NCI-H2081 treated with DMSO at 0.1 percent for 48 hours (cell line): ENCODE data around the gene PLEKHA3.
"Not testable (repeated sequence)": the region's sequence is repeated elsewhere in the genome, so short reads cannot be mapped to it uniquely, and the experiment has no call there.

Experiments used
- DNase-seq: peaks from one replicate; lab custom pipeline; 2025; lab: John Stamatoyannopoulos, UW

PLEKHA3 gene

DNA sequence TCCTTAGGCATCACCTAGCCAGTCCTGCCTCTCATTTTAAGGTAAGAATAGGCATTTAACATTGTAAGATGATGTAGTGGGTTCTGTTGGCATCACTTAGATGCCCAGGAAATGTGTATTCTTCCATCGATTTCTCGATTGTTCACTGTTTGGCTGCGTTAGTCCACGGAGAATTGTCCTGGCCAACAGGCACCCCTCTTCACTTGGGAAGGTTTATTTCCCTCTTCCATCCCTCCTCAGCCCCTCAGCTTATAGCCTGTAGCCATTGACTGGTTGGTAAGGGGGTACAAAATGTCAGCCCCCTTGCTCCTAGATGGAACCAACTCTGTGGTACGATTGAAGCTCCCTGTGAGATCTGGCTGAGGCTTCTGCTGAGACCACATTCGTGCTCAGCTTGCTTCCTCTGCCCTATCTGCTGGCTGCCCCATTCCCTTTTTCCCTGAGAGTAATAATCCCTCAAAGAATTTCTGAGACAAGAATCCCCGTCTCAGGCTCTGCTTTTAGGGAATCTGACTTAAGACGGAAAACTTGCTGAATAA, 43.4 kb downstream of the PLEKHA3 start:
- DNase-seq, result no peak

DNA sequence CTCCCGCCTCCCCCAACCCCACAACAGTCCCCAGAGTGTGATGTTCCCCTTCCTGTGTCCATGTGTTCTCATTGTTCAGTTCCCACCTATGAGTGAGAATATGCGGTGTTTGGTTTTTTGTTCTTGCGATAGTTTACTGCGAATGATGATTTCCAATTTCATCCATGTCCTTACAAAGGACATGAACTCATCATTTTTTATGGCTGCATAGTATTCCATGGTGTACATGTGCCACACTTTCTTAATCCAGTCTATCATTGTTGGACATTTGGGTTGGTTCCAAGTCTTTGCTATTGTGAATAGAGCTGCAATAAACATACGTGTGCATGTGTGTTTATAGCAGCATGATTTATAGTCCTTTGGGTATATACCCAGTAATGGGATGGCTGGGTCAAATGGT, 44.8 kb downstream of the PLEKHA3 start:
- not testable (repeated sequence) for DNase-seq

DNA sequence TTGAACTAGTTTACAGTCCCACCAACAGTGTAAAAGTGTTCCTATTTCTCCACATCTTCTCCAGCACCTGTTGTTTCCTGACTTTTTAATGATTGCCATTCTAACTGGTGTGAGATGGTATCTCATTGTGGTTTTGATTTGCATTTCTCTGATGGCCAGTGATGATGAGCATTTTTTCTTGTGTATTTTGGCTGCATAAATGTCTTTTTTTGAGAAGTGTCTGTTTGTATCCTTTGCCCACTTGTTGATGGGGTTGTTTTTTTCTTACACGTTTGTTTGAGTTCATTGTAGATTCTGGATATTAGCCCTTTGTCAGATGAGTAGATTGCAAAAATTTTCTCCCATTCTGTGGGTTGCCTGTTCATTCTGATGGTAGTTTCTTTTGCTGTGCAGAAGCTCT, 45.2 kb downstream of the PLEKHA3 start:
- not testable (repeated sequence) for DNase-seq

DNA sequence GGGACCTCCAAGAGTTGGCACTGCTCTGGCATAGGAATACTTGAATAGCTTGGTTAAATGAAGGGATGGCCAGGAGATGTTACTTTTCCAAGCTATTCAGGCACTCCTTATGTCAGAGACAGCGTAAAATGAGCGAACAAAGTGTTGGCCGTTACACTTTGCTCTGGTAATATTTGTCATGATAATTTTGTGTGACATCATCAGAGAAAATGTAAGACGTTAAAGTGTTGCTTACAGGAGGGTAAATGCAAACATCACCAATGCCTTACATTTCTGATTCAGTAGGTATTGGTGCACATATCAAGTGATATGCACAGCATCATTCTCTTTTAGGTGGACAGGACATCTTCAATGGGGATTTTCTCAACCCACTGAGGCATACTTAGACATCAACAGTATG, 46.0 kb downstream of the PLEKHA3 start:
- no peak for DNase-seq

DNA sequence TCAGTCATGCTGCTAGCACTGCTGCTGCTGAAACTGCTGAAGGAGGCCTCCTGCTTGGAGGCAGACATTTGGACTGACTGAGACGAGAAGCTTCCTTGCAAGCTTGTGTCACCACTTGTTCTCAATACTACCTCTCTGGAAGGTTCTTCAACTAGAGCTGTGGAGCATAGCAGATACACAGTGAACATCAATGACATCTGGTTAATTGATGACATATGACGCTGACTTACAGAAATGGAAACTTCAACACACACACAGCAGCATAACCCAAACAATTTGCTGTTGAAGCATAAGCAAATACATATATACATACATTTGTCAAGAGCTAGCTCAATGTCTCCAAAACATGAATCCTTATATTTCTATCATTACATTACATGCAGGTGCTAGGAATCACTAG, 47.3 kb downstream of the PLEKHA3 start:
- DNase-seq, result no peak

DNA sequence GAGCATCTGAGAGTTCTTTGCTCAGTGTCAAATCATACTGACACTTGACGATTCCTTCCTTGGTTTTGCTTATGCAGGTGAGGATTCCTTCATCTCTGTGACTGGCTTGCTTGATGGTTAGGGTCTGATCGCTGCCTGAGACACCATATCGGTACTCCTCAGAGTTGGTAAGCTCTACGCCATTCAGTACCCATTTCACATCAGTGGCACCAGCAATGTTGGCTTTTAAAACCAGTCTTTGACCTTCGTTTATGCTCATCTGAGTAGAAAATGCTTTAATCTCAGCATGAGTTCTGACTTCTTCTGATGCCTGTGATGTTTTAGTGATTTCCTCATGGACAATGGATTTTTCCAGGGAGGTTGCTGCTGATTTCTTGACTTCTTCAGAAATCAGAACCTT, 48.4 kb downstream of the PLEKHA3 start:
- DNase-seq, result no peak

DNA sequence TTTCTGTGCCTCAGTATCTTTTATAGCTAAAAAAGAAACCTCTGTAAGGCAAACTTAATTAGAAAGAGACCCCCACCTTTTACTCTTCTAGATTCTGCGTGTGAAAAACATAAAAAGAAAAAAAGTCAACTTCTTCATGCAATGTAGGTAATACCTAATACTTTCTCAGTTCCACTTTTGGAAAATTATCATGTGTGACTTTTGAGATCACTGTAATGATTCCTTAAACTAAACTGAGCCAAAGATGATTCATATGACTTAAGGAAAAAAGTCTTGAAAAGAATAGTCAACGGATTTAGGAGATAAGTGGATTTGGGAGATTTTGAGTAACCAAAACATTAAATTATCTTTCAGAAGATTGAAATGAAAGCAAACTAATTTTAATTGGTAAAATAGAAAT, 48.9 kb downstream of the PLEKHA3 start:
- DNase-seq, result no peak

DNA sequence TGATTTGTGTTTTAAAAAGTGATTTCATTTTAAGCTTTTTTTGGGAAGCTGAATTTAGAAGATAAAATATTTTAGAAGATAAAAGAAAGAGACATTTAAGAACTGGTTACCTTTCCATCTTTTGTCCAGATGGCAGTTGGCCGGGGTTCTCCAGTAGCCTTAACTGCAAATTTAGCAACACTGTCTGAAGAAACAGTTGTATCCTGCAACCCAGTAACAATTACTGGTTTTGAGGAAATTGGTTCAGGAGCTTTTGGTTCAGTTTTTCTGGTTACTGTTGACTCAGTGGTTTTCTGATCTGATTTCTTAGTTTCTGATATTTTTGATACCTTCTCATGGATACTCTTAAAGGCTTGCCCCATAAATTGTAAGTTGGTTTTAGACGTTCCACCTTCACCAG, 49.9 kb downstream of the PLEKHA3 start:
- DNase-seq, result no peak

DNA sequence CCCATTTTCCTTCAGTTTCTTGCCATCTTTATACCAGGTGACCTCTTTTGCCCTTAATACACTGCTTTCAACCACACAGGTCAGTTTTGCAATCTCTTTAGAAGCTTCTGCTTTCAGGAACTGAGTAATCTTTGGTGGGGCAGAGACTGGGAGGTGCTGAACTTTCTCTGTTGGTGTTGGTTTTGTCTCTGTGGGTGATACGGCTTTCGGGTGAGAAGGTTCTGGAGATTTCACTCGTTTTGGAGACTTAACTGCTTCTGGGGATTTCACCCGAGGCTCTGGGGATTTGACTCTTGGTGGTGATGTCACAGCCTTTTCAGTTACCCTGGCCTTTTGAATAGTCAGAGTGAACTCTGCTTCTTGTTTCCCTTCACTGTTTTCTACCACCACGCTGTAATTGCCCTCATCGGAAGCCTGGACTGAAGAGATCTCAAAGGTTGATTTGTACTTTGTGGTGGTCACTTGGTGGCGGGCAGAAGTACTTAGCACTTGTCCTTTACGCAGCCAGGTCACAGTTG, 50.4 kb downstream of the PLEKHA3 start:
- DNase-seq, result no peak

DNA sequence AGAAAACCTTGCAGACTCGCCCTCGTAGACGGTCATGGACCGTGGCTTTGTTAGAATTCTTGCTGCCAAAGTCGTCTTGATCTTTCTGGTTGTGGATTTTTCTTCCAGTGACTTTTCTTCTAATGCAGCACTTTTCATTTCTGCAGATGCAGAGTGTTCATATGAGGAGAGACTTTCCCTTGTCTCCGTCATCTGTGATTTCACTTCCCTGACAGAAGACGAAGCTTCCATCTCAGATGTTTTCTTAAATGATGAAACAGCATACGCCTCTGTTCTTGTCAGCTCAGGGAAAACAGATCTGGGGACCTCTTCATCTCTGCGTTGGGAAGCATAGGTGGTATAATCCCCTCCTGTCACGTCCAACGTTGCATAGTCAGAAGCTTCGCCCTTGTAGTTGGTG, 50.9 kb downstream of the PLEKHA3 start:
- no peak for DNase-seq

DNA sequence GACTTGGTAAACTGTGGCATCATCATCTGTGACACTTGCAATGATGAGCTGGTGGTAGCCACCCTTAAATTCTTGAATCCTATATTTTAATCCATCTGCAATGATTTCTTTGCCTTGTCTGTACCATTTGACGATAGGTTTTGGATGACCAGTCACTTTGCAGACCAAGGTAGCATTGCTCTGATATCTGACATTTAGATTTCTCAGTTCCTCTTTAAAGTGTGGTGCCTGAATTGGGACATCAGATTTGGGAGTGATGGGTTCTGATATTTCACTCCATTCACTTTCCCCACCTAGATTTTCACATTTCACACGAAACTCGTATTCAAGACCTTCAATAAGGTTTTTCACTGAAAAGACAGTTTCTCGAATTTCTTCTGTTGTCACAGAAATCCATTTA, 55.8 kb downstream of the PLEKHA3 start:
- no peak for DNase-seq

DNA sequence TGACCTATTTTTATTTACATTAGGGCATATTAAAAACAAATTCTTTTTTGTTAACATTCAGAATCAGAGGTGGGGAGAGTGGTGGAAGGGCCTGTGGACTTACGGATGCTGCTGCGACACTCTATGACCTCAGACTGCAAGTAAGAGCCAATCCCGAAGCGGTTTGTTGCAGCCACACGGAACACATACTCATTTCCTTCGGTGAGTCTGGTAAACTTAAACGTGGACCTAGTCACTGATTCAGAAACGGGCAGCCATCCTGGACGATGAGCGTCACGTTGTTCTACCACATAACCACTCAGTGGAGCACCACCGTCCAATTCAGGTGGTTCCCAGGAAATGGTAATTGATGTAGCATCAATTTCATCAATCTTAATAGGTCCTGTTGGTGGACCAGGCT, 61.9 kb downstream of the PLEKHA3 start:
- no peak for DNase-seq

DNA sequence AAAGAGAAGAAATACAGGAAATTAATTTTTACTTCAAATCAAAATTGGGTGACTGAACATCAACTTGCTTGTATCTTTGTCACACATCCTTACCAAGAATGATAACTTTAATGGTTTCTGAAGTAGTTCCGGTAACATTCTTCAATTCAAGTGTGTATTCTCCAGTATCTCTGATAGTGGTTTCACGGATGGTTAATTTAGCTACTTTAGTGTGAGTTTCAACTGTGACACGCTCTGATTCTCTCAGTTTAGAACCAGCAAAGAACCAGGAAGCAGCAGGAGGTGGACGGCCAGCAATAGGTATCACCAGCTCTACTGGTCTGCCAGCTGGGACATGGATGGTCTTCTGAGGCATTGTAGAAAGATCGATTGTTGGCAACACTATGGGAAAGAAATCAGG, 62.3 kb downstream of the PLEKHA3 start:
- no peak for DNase-seq

DNA sequence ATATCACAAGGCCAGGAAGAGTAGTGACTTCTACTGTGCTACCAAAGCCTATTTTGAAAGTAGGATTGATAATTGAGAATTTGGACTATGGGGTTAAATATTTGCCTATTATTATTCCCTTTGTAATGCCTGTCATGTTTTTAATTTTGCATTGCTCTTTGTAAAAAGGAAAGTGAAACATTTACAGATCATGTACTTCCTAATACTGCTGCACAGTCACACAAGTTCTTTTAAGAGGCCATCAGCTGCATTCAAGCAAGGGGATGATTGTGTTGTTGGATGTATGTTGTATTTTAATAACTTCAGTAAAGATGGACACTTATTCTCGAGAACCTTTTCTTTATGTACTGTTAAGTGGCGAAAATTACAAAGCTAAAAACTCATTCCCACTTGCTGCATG, 70.1 kb downstream of the PLEKHA3 start:
- no peak for DNase-seq

DNA sequence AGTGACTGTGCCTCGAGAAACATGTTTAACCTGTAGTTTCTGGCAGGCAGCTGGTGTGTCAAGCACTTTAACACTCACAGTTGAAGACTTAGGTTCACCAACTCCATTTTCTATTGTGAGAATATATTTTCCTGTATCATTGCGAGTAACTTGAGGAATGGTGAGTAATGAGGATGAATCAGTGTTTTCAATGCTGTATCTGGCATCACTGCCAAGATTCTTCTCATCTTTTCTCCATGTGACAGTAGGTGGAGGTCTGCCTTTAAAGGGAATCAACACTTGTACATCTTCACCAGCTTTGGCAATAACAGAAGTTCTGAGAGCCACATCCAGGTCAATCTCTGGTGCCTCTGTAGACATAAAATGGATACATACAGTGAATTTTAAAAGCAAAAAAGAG, 72.8 kb downstream of the PLEKHA3 start:
- no peak for DNase-seq
